ENCODE data around the gene RLN3. TPM values are rescaled to one million over a fixed set of nuclear protein-coding genes. Genes with fewer than 3 reads are reported as not detected.

Gene RLN3
- total and polyA plus RNA-seq, 9 of the 15 experiments (the other 6 are each of a cell fraction or from before 2014, with no cell fraction given), result 0.31 to 1.2 (median 0.71) TPM; not detected in 6

- TF ChIP-seq CREB1 (IDR thresholded peaks at IDR 0.05), result peak; percentile 67; the same call in 1 of the 2 replicates
- TF ChIP-seq CREB1 (CRISPR knock-in tag; IDR thresholded peaks at IDR 0.05), result no peak
- TF ChIP-seq HDAC2 (IDR thresholded peaks at IDR 0.05), result no peak
- no peak for TF ChIP-seq PHB2 (IDR thresholded peaks at IDR 0.05; ENCODE audit: low read depth)
- no peak for TF ChIP-seq PHF20 (IDR thresholded peaks at IDR 0.05; ENCODE audit: partially characterized antibody)
- TF ChIP-seq CEBPZ (IDR thresholded peaks at IDR 0.05; ENCODE audit: borderline replicate concordance, low read depth, low read length), result peak; percentile 100
- no peak for TF ChIP-seq ZBTB1 (CRISPR knock-in tag; IDR thresholded peaks at IDR 0.05; ENCODE audit: borderline replicate concordance, low read depth)
- no peak for TF ChIP-seq SRF (CRISPR knock-in tag; IDR thresholded peaks at IDR 0.05)
Observed at GRCh38 chr19:14006085-14006765, 21.7 kb upstream of the RLN3 start, which contains the start of gene RFX1 (continued).

Measured in K562 (cell line).